ENCODE results near the gene ARRDC2. TPM values are rescaled to one million over a fixed set of nuclear protein-coding genes. Genes with fewer than 3 reads are reported as not detected.

Gene ARRDC2
- total RNA-seq, 1 experiment from 2014 or later = 9.2 TPM

- no peak for DNase-seq (ENCODE audit: low spot score)
- Mint-ChIP-seq H3K36me3 (peaks cover 2% of the 10 kb centered on the region; the same call in 1 of the 2 replicates), H3K27ac (no peak overlapping the region), H3K4me1 (no peaks in the 10 kb centered on the region; the same call in 1 of the 2 replicates), H3K27me3 (ENCODE audit: low read depth) (no peaks in the 10 kb centered on the region), H3K9me3 (no peaks in the 10 kb centered on the region), H3K4me3 (no peak overlapping the region)
- ChIA-PET POLR2A (no interaction called here), CTCF (interaction anchor here (0.5 kb wide), 1 partner anchor 306 kb away, joined by 3 read pairs; no protein-coding TSS in a partner anchor)
- no peak for ATAC-seq
- TF ChIP-seq ZNF232 (CRISPR knock-in tag; IDR thresholded peaks at IDR 0.05) = no peak
- TF ChIP-seq GTF2I (CRISPR knock-in tag; conservative IDR thresholded peaks at IDR 0.05) = no peak
- no peak for TF ChIP-seq NFYB (CRISPR knock-in tag; conservative IDR thresholded peaks at IDR 0.05; ENCODE audit: low read depth)
- no peak for TF ChIP-seq OVOL2 (CRISPR knock-in tag; IDR thresholded peaks at IDR 0.05; ENCODE audit: borderline replicate concordance)
- TF ChIP-seq, protein P1, sequence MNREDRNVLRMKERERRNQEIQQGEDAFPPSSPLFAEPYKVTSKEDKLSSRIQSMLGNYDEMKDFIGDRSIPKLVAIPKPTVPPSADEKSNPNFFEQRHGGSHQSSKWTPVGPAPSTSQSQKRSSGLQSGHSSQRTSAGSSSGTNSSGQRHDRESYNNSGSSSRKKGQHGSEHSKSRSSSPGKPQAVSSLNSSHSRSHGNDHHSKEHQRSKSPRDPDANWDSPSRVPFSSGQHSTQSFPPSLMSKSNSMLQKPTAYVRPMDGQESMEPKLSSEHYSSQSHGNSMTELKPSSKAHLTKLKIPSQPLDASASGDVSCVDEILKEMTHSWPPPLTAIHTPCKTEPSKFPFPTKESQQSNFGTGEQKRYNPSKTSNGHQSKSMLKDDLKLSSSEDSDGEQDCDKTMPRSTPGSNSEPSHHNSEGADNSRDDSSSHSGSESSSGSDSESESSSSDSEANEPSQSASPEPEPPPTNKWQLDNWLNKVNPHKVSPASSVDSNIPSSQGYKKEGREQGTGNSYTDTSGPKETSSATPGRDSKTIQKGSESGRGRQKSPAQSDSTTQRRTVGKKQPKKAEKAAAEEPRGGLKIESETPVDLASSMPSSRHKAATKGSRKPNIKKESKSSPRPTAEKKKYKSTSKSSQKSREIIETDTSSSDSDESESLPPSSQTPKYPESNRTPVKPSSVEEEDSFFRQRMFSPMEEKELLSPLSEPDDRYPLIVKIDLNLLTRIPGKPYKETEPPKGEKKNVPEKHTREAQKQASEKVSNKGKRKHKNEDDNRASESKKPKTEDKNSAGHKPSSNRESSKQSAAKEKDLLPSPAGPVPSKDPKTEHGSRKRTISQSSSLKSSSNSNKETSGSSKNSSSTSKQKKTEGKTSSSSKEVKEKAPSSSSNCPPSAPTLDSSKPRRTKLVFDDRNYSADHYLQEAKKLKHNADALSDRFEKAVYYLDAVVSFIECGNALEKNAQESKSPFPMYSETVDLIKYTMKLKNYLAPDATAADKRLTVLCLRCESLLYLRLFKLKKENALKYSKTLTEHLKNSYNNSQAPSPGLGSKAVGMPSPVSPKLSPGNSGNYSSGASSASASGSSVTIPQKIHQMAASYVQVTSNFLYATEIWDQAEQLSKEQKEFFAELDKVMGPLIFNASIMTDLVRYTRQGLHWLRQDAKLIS (CRISPR knock-in tag; IDR thresholded peaks at IDR 0.05; ENCODE audit: borderline replicate concordance) = no peak
- no peak for TF ChIP-seq ETV6 (CRISPR knock-in tag; IDR thresholded peaks at IDR 0.05)
Observed at GRCh38 chr19:18016209-18016910, 8.4 kb downstream of the ARRDC2 start.

DNA sequence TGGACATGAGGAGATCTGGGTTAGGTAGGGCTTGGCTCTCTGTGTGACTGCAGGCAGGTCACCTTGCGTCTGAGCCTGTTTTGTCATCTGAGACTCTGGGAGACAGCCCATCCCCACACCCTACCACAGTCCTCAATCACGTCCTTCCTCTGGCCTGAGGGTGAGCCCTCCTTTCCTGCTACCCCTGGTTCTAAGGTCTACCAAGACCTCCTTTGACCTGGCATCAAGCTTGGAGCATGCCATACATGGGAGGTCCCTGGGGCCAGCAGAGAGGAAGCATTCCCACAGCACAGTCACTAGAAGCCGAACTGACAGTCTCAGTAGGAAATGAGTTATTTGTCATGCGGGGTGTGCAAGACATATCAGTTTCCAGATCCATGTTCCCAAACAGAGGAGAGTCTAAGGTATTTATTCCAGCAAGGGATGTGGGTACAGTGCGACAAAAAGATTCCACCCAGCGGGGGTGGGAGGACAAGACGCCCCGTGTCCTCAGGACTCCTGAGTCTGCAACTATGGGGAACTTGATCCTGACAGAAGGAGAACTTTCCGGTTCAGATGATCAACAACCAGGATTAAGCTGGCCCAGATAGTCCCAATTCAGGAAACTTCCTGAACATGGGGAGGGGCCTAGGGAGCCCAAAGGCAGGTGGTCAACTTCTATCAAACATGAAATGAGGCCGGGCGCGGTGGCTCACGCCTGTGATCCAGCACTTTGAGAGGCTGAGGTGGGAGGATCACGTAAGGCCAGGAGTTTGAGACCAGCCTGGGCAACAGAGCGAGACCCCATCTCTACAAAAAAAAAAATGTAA is 9.5 kb downstream of the ARRDC2 start:
- ATAC-seq (no peak), DNase-seq (ENCODE audit: low spot score) (no peak)
- Mint-ChIP-seq H3K9me3 (0 out of 2 replicates have a peak, but pooled peaks cover 4% of the 10 kb centered on the region), H3K4me3 (no peak overlapping the region), H3K27ac (no peak overlapping the region), H3K27me3 (ENCODE audit: low read depth) (no peaks in the 10 kb centered on the region), H3K4me1 (peaks cover 5% of the 10 kb centered on the region), H3K36me3 (peaks cover 2% of the 10 kb centered on the region; the same call in 1 of the 2 replicates)
- TF ChIP-seq PRRX2 (CRISPR knock-in tag; IDR thresholded peaks at IDR 0.05) (no peak), ZNF121 (CRISPR knock-in tag; IDR thresholded peaks at IDR 0.05) (0 out of 2 replicates have a peak, but pooled peaks have one; percentile 27)
- ChIA-PET POLR2A (interaction anchor here (0.6 kb wide), 1 partner anchor 36 kb away, joined by 5 read pairs; no protein-coding TSS in a partner anchor), CTCF (interaction anchor here (0.7 kb wide), 1 partner anchor 11 kb away, joined by 4 read pairs; no protein-coding TSS in a partner anchor)

GRCh38 chr19:18020212-18021085 is 12.5 kb downstream of the ARRDC2 start:
- H3K4me3 Mint-ChIP-seq = no peak overlapping the region
- no peak overlapping the region for H3K27ac Mint-ChIP-seq
- DNase-seq (ENCODE audit: low spot score) = no peak
- H3K36me3 Mint-ChIP-seq = no peaks in the 10 kb centered on the region
- no peaks in the 10 kb centered on the region; the same call in 1 of the 2 replicates for H3K27me3 Mint-ChIP-seq (ENCODE audit: low read depth)
- ChIA-PET CTCF (no interaction called here), POLR2A (no interaction called here)
- H3K4me1 Mint-ChIP-seq = peaks cover 13% of the 10 kb centered on the region
- H3K9me3 Mint-ChIP-seq = 0 out of 2 replicates have a peak, but pooled peaks cover 4% of the 10 kb centered on the region
- no peak for ATAC-seq
- TF ChIP-seq, protein P2, sequence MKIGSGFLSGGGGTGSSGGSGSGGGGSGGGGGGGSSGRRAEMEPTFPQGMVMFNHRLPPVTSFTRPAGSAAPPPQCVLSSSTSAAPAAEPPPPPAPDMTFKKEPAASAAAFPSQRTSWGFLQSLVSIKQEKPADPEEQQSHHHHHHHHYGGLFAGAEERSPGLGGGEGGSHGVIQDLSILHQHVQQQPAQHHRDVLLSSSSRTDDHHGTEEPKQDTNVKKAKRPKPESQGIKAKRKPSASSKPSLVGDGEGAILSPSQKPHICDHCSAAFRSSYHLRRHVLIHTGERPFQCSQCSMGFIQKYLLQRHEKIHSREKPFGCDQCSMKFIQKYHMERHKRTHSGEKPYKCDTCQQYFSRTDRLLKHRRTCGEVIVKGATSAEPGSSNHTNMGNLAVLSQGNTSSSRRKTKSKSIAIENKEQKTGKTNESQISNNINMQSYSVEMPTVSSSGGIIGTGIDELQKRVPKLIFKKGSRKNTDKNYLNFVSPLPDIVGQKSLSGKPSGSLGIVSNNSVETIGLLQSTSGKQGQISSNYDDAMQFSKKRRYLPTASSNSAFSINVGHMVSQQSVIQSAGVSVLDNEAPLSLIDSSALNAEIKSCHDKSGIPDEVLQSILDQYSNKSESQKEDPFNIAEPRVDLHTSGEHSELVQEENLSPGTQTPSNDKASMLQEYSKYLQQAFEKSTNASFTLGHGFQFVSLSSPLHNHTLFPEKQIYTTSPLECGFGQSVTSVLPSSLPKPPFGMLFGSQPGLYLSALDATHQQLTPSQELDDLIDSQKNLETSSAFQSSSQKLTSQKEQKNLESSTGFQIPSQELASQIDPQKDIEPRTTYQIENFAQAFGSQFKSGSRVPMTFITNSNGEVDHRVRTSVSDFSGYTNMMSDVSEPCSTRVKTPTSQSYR (CRISPR knock-in tag; IDR thresholded peaks at IDR 0.05) = no peak
- TF ChIP-seq MXD4 (CRISPR knock-in tag; IDR thresholded peaks at IDR 0.05; ENCODE audit: borderline replicate concordance) (no peak), FOXK1 (CRISPR knock-in tag; IDR thresholded peaks at IDR 0.05) (no peak), TEAD1 (CRISPR knock-in tag; IDR thresholded peaks at IDR 0.05) (no peak), RELA (CRISPR knock-in tag; IDR thresholded peaks at IDR 0.05; ENCODE audit: borderline replicate concordance) (no peak), EMX1 (CRISPR knock-in tag; IDR thresholded peaks at IDR 0.05) (no peak), PREB (CRISPR knock-in tag; IDR thresholded peaks at IDR 0.05; ENCODE audit: borderline replicate concordance) (no peak), ZBTB43 (CRISPR knock-in tag; IDR thresholded peaks at IDR 0.05) (no peak), TP53 (CRISPR knock-in tag; IDR thresholded peaks at IDR 0.05) (no peak), ZNF671 (CRISPR knock-in tag; IDR thresholded peaks at IDR 0.05) (no peak), USF2 (CRISPR knock-in tag; IDR thresholded peaks at IDR 0.05) (no peak)

All from WTC11 (cell line).